H1 (cell line): ENCODE results near the gene MCM7. TPM values are rescaled to one million over a fixed set of nuclear protein-coding genes. Genes with fewer than 3 reads are reported as not detected.

ENCODE experiments used
- CTCF ChIA-PET: fragments of 300-600 bp; sonication (Branson Sonifier 250); formaldehyde crosslinking; loops from one replicate; lab custom pipeline; 2021; ENCODE audit not compliant: partially characterized antibody; lab: Charles Lee
- POLR2A ChIA-PET: fragments of 300-600 bp; sonication (Branson Sonifier 250); formaldehyde crosslinking; loops from one replicate; lab custom pipeline; 2021; ENCODE audit warnings: inconsistent platforms; ENCODE audit not compliant: partially characterized antibody; lab: Charles Lee
- DNase-seq, 2 experiments: peaks; one replicate each; pipeline versions ENCODE4 v3.0.0 to v3.0.0-alpha.2; 2010 to 2022; ENCODE audit warnings: low spot score in 2 of 2, low read depth in 1 of 2, mixed read lengths in 1 of 2
- FAIRE-seq: peaks from 2 replicates; lab custom pipeline; 2011; peaks lifted over from hg19 to GRCh38; lab: Jason Lieb, UNC
- H2AFZ ChIP-seq: 2 replicates; pipeline ENCODE4 v1.8.1; 2012; ENCODE audit warnings: low read length, inconsistent platforms
- H2AK5ac ChIP-seq: 2 replicates; pipeline ENCODE4 v1.6.1; 2013; ENCODE audit warnings: low read depth, low read length
- H2BK120ac ChIP-seq: replicated peaks from 2 replicates; pipeline ENCODE3; 2013; ENCODE audit warnings: low read depth, low read length, inconsistent platforms
- H2BK12ac ChIP-seq: 2 replicates; pipeline ENCODE4 v1.6.1; 2013; ENCODE audit warnings: low read depth, low read length
- H2BK15ac ChIP-seq: 2 replicates; pipeline ENCODE4 v1.6.1; 2013; ENCODE audit warnings: low read length
- H2BK20ac ChIP-seq: 2 replicates; pipeline ENCODE4 v1.6.1; 2013; ENCODE audit warnings: low read length
- H2BK5ac ChIP-seq: 2 replicates; pipeline ENCODE4 v1.6.1; 2013; ENCODE audit warnings: low read depth, low read length
- H3K14ac ChIP-seq: 2 replicates; pipeline ENCODE4 v1.6.1; 2013; ENCODE audit warnings: inconsistent platforms; ENCODE audit not compliant: insufficient read length
- H3K18ac ChIP-seq: 2 replicates; pipeline ENCODE4 v1.6.1; 2013; ENCODE audit warnings: low read length; ENCODE audit errors: extremely low read depth
- H3K23ac ChIP-seq: 2 replicates; pipeline ENCODE4 v1.6.1; 2013; ENCODE audit warnings: inconsistent platforms; ENCODE audit not compliant: insufficient read length
- H3K23me2 ChIP-seq: 2 replicates; pipeline ENCODE4 v1.6.1; 2013; ENCODE audit warnings: low read depth, low read length
- H3K27ac ChIP-seq: 2 replicates; pipeline ENCODE4 v1.6.1; 2011; ENCODE audit warnings: low read depth, low read length, inconsistent platforms
- H3K27me3 ChIP-seq, 4 experiments: replicated peaks in 1 of 4; 1 replicate in 1 of 4; 2 replicates in 3 of 4; pipeline versions ENCODE4 v1.6.1 to v1.8.1; 2011 to 2013; ENCODE audit warnings: low read length in 3 of 4, mild to moderate bottlenecking in 3 of 4, inconsistent platforms in 2 of 4, mixed read lengths in 2 of 4, moderate library complexity in 1 of 4; ENCODE audit not compliant: control insufficient read depth in 3 of 4, insufficient read depth in 3 of 4; ENCODE audit errors: extremely low read depth in 1 of 4
- H3K36me3 ChIP-seq, 4 experiments: 2 replicates each; pipeline versions ENCODE4 v1.6.1 to v1.8.1; 2011 to 2013; ENCODE audit warnings: mild to moderate bottlenecking in 4 of 4, low read length in 3 of 4, moderate library complexity in 2 of 4, control low read depth in 1 of 4, inconsistent platforms in 1 of 4; ENCODE audit not compliant: insufficient read depth in 4 of 4, control insufficient read depth in 2 of 4
- H3K4ac ChIP-seq: replicated peaks from 2 replicates; pipeline ENCODE3; 2013; ENCODE audit warnings: low read length, low read depth, mixed read lengths, inconsistent platforms; ENCODE audit not compliant: insufficient read length
- H3K4me1 ChIP-seq, 4 experiments: replicated peaks in 1 of 4; 1 replicate in 1 of 4; 2 replicates in 3 of 4; pipeline versions ENCODE4 v1.6.1 to v1.8.1; 2011 to 2013; ENCODE audit warnings: low read length in 3 of 4, inconsistent platforms in 2 of 4, mixed read lengths in 1 of 4; ENCODE audit not compliant: insufficient read depth in 4 of 4, control insufficient read depth in 3 of 4
- H3K4me2 ChIP-seq, 2 experiments: 2 replicates each; pipeline versions ENCODE4 v1.6.1 to v1.8.1; 2011 to 2013; ENCODE audit warnings: low read depth in 2 of 2, low read length in 2 of 2, control low read depth in 1 of 2, inconsistent platforms in 1 of 2, mild to moderate bottlenecking in 1 of 2; ENCODE audit not compliant: insufficient read depth in 1 of 2
- H3K4me3 ChIP-seq, 4 experiments: fragments of 200-600, 300-600 bp in 1 of 4; sonication (generic), shearing (Covaris generic), sonication (Bioruptor Twin) in 1 of 4; 2 replicates each; pipeline versions ENCODE4 v1.5.1 to v1.8.1; 2011 to 2016; ENCODE audit warnings: low read length in 4 of 4, low read depth in 3 of 4, control low read depth in 2 of 4, inconsistent platforms in 2 of 4, mild to moderate bottlenecking in 2 of 4, mixed read lengths in 1 of 4, moderate library complexity in 1 of 4; ENCODE audit not compliant: insufficient read depth in 2 of 4; ENCODE audit errors: extremely low read depth in 1 of 4
- H3K56ac ChIP-seq: replicated peaks from 2 replicates; pipeline ENCODE3; 2013; ENCODE audit warnings: low read depth, mild to moderate bottlenecking, mixed read lengths, low read length, inconsistent platforms; ENCODE audit not compliant: insufficient read length
- H3K79me1 ChIP-seq: 2 replicates; pipeline ENCODE4 v1.6.1; 2013; ENCODE audit warnings: low read depth, low read length, control low read depth
- H3K79me2 ChIP-seq, 2 experiments: 2 replicates each; pipeline versions ENCODE4 v1.6.1 to v1.8.1; 2012 to 2013; ENCODE audit warnings: low read length in 2 of 2, mild to moderate bottlenecking in 2 of 2, inconsistent platforms in 1 of 2; ENCODE audit not compliant: insufficient read depth in 2 of 2, control insufficient read depth in 1 of 2
- H3K9ac ChIP-seq, 4 experiments: replicated peaks in 1 of 4; 1 replicate in 1 of 4; 2 replicates in 3 of 4; pipeline versions ENCODE4 v1.6.1 to v1.8.1; 2011 to 2013; ENCODE audit warnings: low read depth in 3 of 4, low read length in 3 of 4, control low read depth in 2 of 4, mild to moderate bottlenecking in 2 of 4, moderate library complexity in 2 of 4, inconsistent platforms in 1 of 4; ENCODE audit errors: extremely low read depth in 1 of 4
- H3K9me3 ChIP-seq, 2 experiments: 2 replicates each; pipeline versions ENCODE4 v1.6.1 to v1.8.1; 2012 to 2013; ENCODE audit warnings: mild to moderate bottlenecking in 2 of 2, moderate library complexity in 2 of 2, control low read depth in 1 of 2, inconsistent platforms in 1 of 2, low read depth in 1 of 2, low read length in 1 of 2, mixed read lengths in 1 of 2; ENCODE audit not compliant: insufficient read depth in 2 of 2
- H4K20me1 ChIP-seq, 2 experiments: replicated peaks in 1 of 2; 2 replicates each; pipeline versions ENCODE3 to v1.8.1; 2011 to 2013; ENCODE audit warnings: inconsistent platforms in 2 of 2, low read length in 2 of 2, mild to moderate bottlenecking in 1 of 2; ENCODE audit not compliant: insufficient read depth in 2 of 2, control insufficient read depth in 1 of 2
- H4K5ac ChIP-seq: 2 replicates; pipeline ENCODE4 v1.6.1; 2013; ENCODE audit warnings: low read length, low read depth, mixed read lengths, inconsistent platforms; ENCODE audit not compliant: insufficient read length
- H4K8ac ChIP-seq: 2 replicates; pipeline ENCODE4 v1.8.0; 2013; ENCODE audit warnings: mild to moderate bottlenecking, moderate library complexity, low read length, inconsistent platforms; ENCODE audit not compliant: insufficient read depth; ENCODE audit errors: extremely low read depth
- H4K91ac ChIP-seq: replicated peaks from 2 replicates; pipeline ENCODE3; 2013; ENCODE audit warnings: low read length, mixed read lengths, inconsistent platforms; ENCODE audit not compliant: insufficient read length
- BRCA1 ChIP-seq: IDR thresholded peaks from 2 replicates; pipeline ENCODE4 v1.6.1; 2012; ENCODE audit warnings: low read depth, low read length, improper control_type of control experiment
- GABPA ChIP-seq: IDR thresholded peaks from 2 replicates; pipeline ENCODE4 v1.6.1; 2011; ENCODE audit warnings: mild to moderate bottlenecking, low read length, moderate library complexity, borderline replicate concordance; ENCODE audit not compliant: insufficient read depth
- KDM4A ChIP-seq: IDR thresholded peaks from one replicate; pipeline ENCODE4 v1.7.1; 2012; ENCODE audit warnings: low read depth, mild to moderate bottlenecking, moderate library complexity, low read length, inconsistent platforms; ENCODE audit not compliant: severe bottlenecking
- MAFK ChIP-seq: IDR thresholded peaks from 2 replicates; pipeline ENCODE4 v1.6.1; 2012; ENCODE audit warnings: low read depth, mild to moderate bottlenecking, improper control_type of control experiment, low read length
- POU5F1 ChIP-seq: IDR thresholded peaks from 2 replicates; pipeline ENCODE4 v1.6.1; 2011; ENCODE audit warnings: low read depth, mild to moderate bottlenecking, low read length, moderate library complexity
- RBBP5 ChIP-seq: IDR thresholded peaks from 2 replicates; pipeline ENCODE4 v1.7.1; 2012; ENCODE audit warnings: low read depth, mild to moderate bottlenecking, inconsistent platforms, low read length, moderate library complexity, borderline replicate concordance
- SIN3A ChIP-seq, 2 experiments: IDR thresholded peaks in 1 of 2; conservative IDR thresholded peaks in 1 of 2; 2 replicates each; pipeline ENCODE4 v1.6.1; 2011 to 2012; ENCODE audit warnings: low read length in 2 of 2, improper control_type of control experiment in 1 of 2, low read depth in 1 of 2, mild to moderate bottlenecking in 1 of 2
- SP4 ChIP-seq: IDR thresholded peaks from 2 replicates; pipeline ENCODE4 v1.6.1; 2012; ENCODE audit warnings: low read length, inconsistent platforms
- TCF12 ChIP-seq: IDR thresholded peaks from 2 replicates; pipeline ENCODE4 v1.6.1; 2011; ENCODE audit warnings: low read depth, mild to moderate bottlenecking, low read length
- USF2 ChIP-seq: IDR thresholded peaks from 2 replicates; pipeline ENCODE4 v1.6.1; 2011; ENCODE audit warnings: low read length, improper control_type of control experiment
- WGBS, 2 experiments: shearing (Covaris generic) in 1 of 2; methylation state at CpG; one replicate each; pipeline versions ENCODE4 v1.1.6 to v1.1.7; 2013 to 2015; ENCODE audit warnings: low lambda C conversion rate in 2 of 2, mixed read lengths in 2 of 2, inconsistent platforms in 1 of 2, low coverage in 1 of 2, missing lambda C conversion rate in 1 of 2; ENCODE audit not compliant: insufficient replicate concordance in 2 of 2, insufficient coverage in 1 of 2, insufficient read length in 1 of 2; ENCODE audit errors: extremely low coverage in 1 of 2, missing lambda C conversion rate in 1 of 2; 5-methylcytosine and 5-hydroxymethylcytosine counted together
- polyA plus RNA-seq, 7 experiments: library from polyadenylated mRNA; depleted of rRNA in 3 of 7; stranded (reverse) in 5 of 7; unstranded in 2 of 7; fragments of >200 nt in 5 of 7; fragments of 200-250 nt in 2 of 7; gene quantifications; 1 replicate in 5 of 7; 2 replicates in 1 of 7; 4 replicates in 1 of 7; pipeline versions ENCODE4 v1.2.1 to v1.2.3, GENCODE V29; 2011 to 2013; ENCODE audit warnings: missing spikeins in 2 of 7, mixed read lengths in 2 of 7
- total RNA-seq: library from RNA; stranded (reverse); fragmentation: NEBNext Ultra II Directional; extraction: Animal tissue kit (Norgen Biotek cat#: 25700); gene quantifications from 2 replicates; pipeline ENCODE4 v1.2.1, GENCODE V29; 2021

MCM7 gene
- total and polyA plus RNA-seq, 2 of the 8 experiments (the other 6 are each of a cell fraction or from before 2014, with no cell fraction given): 313 to 344 TPM

GRCh38 chr7:100087055-100087750 lies 14.0 kb downstream of the MCM7 start:
- no peaks in the 10 kb centered on the region for H3K9me3 ChIP-seq
- peaks cover 9 to 20% (median 16%) of the 10 kb centered on the region in 4 experiments; a peak in 7 of 8 replicates for H3K36me3 ChIP-seq
- H2BK20ac ChIP-seq: no peak overlapping the region; the same call in 1 of the 2 replicates
- H4K91ac ChIP-seq: no peak overlapping the region
- ChIA-PET POLR2A (interaction anchor here (1.0 to 19.5 kb wide), 5 partner anchors 7 to 61 kb away, joined by 3 to 722 read pairs (median 7); partner anchors contain the start of genes AP4M1, LAMTOR4 and MCM7), CTCF (interaction anchor here (1.0 to 1.2 kb wide), 2 partner anchors 44 to 45 kb away, joined by 3 read pairs; no protein-coding TSS in a partner anchor)
- H3K27me3 ChIP-seq: no peaks in the 10 kb centered on the region
- H4K20me1 ChIP-seq: peaks cover 2 to 3% of the 10 kb centered on the region in 2 experiments
- no peak overlapping the region for H4K5ac ChIP-seq
- H3K79me1 ChIP-seq: no peaks in the 10 kb centered on the region
- FAIRE-seq (no peak), DNase-seq (no peak)
- H2BK12ac ChIP-seq: no peak overlapping the region; the same call in 1 of the 2 replicates
- no peak overlapping the region for H3K4ac ChIP-seq
- no peak overlapping the region for H2AK5ac ChIP-seq
- no peak overlapping the region for H3K14ac ChIP-seq
- no peak overlapping the region for H2BK15ac ChIP-seq
- 92% methylated on average over 9 of the region's 10 CpGs; no CpG with 5 or more reads in 1 of the 2 experiments for WGBS, 2 experiments
- H2BK120ac ChIP-seq: no peak overlapping the region
- H3K4me3 ChIP-seq: no peak overlapping the region
- H2BK5ac ChIP-seq: peak overlapping the region; percentile 5; the same call in 1 of the 2 replicates
- no peak overlapping the region for H3K56ac ChIP-seq
- no peak overlapping the region for H2AFZ ChIP-seq
- no peak overlapping the region for H3K23ac ChIP-seq
- no peak overlapping the region for H3K9ac ChIP-seq
- peaks cover 0 to 6% of the 10 kb centered on the region in 2 experiments; a peak in 1 of 4 replicates for H3K79me2 ChIP-seq
- no peak overlapping the region for H3K4me2 ChIP-seq
- H3K27ac ChIP-seq: no peak overlapping the region
- H3K18ac ChIP-seq: no peak overlapping the region
- H3K4me1 ChIP-seq: peaks cover 0 to 9% (median 2%) of the 10 kb centered on the region in 4 experiments; a peak in 2 of 7 replicates
- H3K23me2 ChIP-seq: peaks cover 4% of the 10 kb centered on the region; the same call in 1 of the 2 replicates
- H4K8ac ChIP-seq: no peak overlapping the region
- TF ChIP-seq KDM4A (no peak), SIN3A (conservative IDR thresholded peaks at IDR 0.05 in 1 of 2, IDR thresholded peaks at IDR 0.05 in 1 of 2; ENCODE audit: low read depth in 1 of 2, low read length in 2 of 2) (no peak), SP4 (no peak), USF2 (no peak), MAFK (no peak), POU5F1 (no peak), BRCA1 (no peak), GABPA (no peak), TCF12 (no peak), RBBP5 (no peak)
